Activated CD8-positive, alpha-beta T cell treated with anti-CD3 and anti-CD28 coated beads, Interleukin-2, amount 10 ng/mL, durations not matched to agents 7 days and 5 days (primary cell): Measurements from ENCODE around the gene AGTPBP1. TPM values are rescaled to one million over a fixed set of nuclear protein-coding genes. Genes with fewer than 3 reads are reported as not detected.

ENCODE experiments used
- ATAC-seq: fragments of 150-1000 bp; cut with Tn5 transposase; one replicate; pipeline ENCODE4 v1.10.0; 2021; ENCODE audit warnings: moderate library complexity
- CTCF ChIA-PET: fragments of 350-600 bp; sonication (Branson Sonifier 250); formaldehyde crosslinking; loops from one replicate; lab custom pipeline; 2021; ENCODE audit warnings: antibody characterized with exemption; lab: Charles Lee
- POLR2A ChIA-PET: fragments of 350-600 bp; sonication (Branson Sonifier 250); formaldehyde crosslinking; loops from one replicate; lab custom pipeline; 2021; ENCODE audit warnings: antibody characterized with exemption; lab: Charles Lee
- DNase-seq: peaks from one replicate; pipeline ENCODE4 v3.0.0-alpha.2; 2020
- H3K27ac Mint-ChIP-seq: one replicate; pipeline ENCODE4 v1.8.0; 2021; ENCODE audit warnings: mild to moderate bottlenecking, mixed read lengths
- H3K27me3 Mint-ChIP-seq: one replicate; pipeline ENCODE4 v1.8.0; 2021; ENCODE audit warnings: low read depth, mixed read lengths
- H3K36me3 Mint-ChIP-seq: one replicate; pipeline ENCODE4 v1.8.0; 2021; ENCODE audit warnings: low read depth, mixed read lengths
- H3K4me1 Mint-ChIP-seq: one replicate; pipeline ENCODE4 v1.8.0; 2021; ENCODE audit warnings: low read depth, mixed read lengths
- H3K4me3 Mint-ChIP-seq: one replicate; pipeline ENCODE4 v1.8.0; 2021; ENCODE audit warnings: mild to moderate bottlenecking, mixed read lengths
- H3K9me3 Mint-ChIP-seq: one replicate; pipeline ENCODE4 v1.8.0; 2022; ENCODE audit warnings: mixed read lengths; ENCODE audit not compliant: insufficient read depth
- total RNA-seq, 2 experiments: library from RNA; stranded (reverse); gene quantifications; one replicate each; pipeline ENCODE4 v1.2.3, GENCODE V29; 2021

The AGTPBP1 gene
- total RNA-seq, 2 experiments from 2014 or later, result 32.6 to 35.7 TPM

DNA sequence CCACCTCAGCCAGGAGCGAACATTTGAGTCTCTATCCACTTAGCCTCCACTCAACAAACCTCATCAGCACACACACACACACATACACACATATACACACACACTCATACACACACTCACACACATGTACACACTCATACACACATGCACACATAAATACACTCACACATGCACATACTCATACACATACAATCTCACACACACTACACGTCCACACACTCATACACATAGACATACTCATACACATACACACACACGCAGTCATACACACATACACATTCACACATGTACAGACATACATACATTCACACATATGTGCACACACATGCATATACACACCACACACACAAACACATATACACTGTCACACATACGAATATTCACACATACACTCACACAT, 208.2 kb downstream of the AGTPBP1 start:
- no peaks in the 10 kb centered on the region for H3K4me1 Mint-ChIP-seq
- no peak for ATAC-seq
- CTCF ChIA-PET, result no interaction called here
- no peak for DNase-seq
- H3K9me3 Mint-ChIP-seq, result no peaks in the 10 kb centered on the region
- H3K27ac Mint-ChIP-seq, result no peak overlapping the region
- no peak overlapping the region for H3K4me3 Mint-ChIP-seq
- POLR2A ChIA-PET, result no interaction called here
- H3K36me3 Mint-ChIP-seq, result no peaks in the 10 kb centered on the region
- no peaks in the 10 kb centered on the region for H3K27me3 Mint-ChIP-seq

- Mint-ChIP-seq H3K36me3 (no peaks in the 10 kb centered on the region), H3K9me3 (no peaks in the 10 kb centered on the region), H3K27me3 (peaks cover 3% of the 10 kb centered on the region), H3K4me3 (no peak overlapping the region), H3K4me1 (peaks cover 4% of the 10 kb centered on the region), H3K27ac (no peak overlapping the region)
- ChIA-PET CTCF (no interaction called here), POLR2A (no interaction called here)
- DNase-seq (no peak), ATAC-seq (no peak)
These were observed 211.0 kb downstream of the AGTPBP1 start for GRCh38 chr9:85530721-85531120.

GRCh38 chr9:85528607-85529006, 213.1 kb downstream of the AGTPBP1 start:
- ChIA-PET POLR2A (no interaction called here), CTCF (no interaction called here)
- Mint-ChIP-seq H3K27ac (no peak overlapping the region), H3K36me3 (no peaks in the 10 kb centered on the region), H3K4me1 (peaks cover 4% of the 10 kb centered on the region), H3K4me3 (no peak overlapping the region), H3K27me3 (peaks cover 21% of the 10 kb centered on the region), H3K9me3 (no peaks in the 10 kb centered on the region)
- DNase-seq, result no peak
- ATAC-seq, result no peak

- ChIA-PET POLR2A (no interaction called here), CTCF (no interaction called here)
- H3K27me3 Mint-ChIP-seq, result peaks cover 25% of the 10 kb centered on the region
- H3K27ac Mint-ChIP-seq, result no peak overlapping the region
- no peak overlapping the region for H3K4me3 Mint-ChIP-seq
- DNase-seq (no peak), ATAC-seq (no peak)
- H3K36me3 Mint-ChIP-seq, result no peaks in the 10 kb centered on the region
- no peaks in the 10 kb centered on the region for H3K9me3 Mint-ChIP-seq
- peaks cover 4% of the 10 kb centered on the region for H3K4me1 Mint-ChIP-seq
These were observed 213.6 kb downstream of the AGTPBP1 start for GRCh38 chr9:85528142-85528541.

GRCh38 chr9:85527331-85528020, 214.3 kb downstream of the AGTPBP1 start:
- no peak for ATAC-seq
- ChIA-PET POLR2A (interaction anchor here (0.6 kb wide), 1 partner anchor 636 kb away, joined by 4 read pairs; no protein-coding TSS in a partner anchor), CTCF (no interaction called here)

GRCh38 chr9:85524531-85524930, 217.2 kb downstream of the AGTPBP1 start:
- Mint-ChIP-seq H3K27ac (no peak overlapping the region), H3K36me3 (no peaks in the 10 kb centered on the region), H3K4me3 (no peak overlapping the region), H3K4me1 (peaks cover 12% of the 10 kb centered on the region), H3K9me3 (no peaks in the 10 kb centered on the region), H3K27me3 (peaks cover 48% of the 10 kb centered on the region)
- ATAC-seq, result no peak
- ChIA-PET POLR2A (no interaction called here), CTCF (no interaction called here)
- DNase-seq, result no peak

More at GRCh38 chr9:85527331-85528020, 214.3 kb downstream of the AGTPBP1 start:
- Mint-ChIP-seq H3K27me3 (peaks cover 32% of the 10 kb centered on the region), H3K4me1 (peaks cover 8% of the 10 kb centered on the region), H3K27ac (no peak overlapping the region), H3K9me3 (no peaks in the 10 kb centered on the region), H3K36me3 (no peaks in the 10 kb centered on the region), H3K4me3 (no peak overlapping the region)
- DNase-seq, result no peak

- Mint-ChIP-seq H3K9me3 (no peaks in the 10 kb centered on the region), H3K36me3 (no peaks in the 10 kb centered on the region), H3K27me3 (peaks cover 50% of the 10 kb centered on the region), H3K4me1 (peaks cover 12% of the 10 kb centered on the region), H3K27ac (no peak overlapping the region), H3K4me3 (no peak overlapping the region)
- ChIA-PET POLR2A (no interaction called here), CTCF (interaction anchor here (1.1 kb wide), 1 partner anchor 98 kb away, joined by 3 read pairs; no protein-coding TSS in a partner anchor)
- no peak for DNase-seq
- no peak for ATAC-seq
These were observed 218.6 kb downstream of the AGTPBP1 start for GRCh38 chr9:85523202-85523601.

- H3K27ac Mint-ChIP-seq, result no peak overlapping the region
- peak; percentile 43 for DNase-seq
- POLR2A ChIA-PET, result no interaction called here
- CTCF ChIA-PET, result interaction anchor here (1.1 kb wide), 1 partner anchor 97 kb away, joined by 3 read pairs; no protein-coding TSS in a partner anchor
- H3K27me3 Mint-ChIP-seq, result peaks cover 50% of the 10 kb centered on the region
- ATAC-seq, result peak; percentile 77
- peak overlapping the region; percentile 66 for H3K4me3 Mint-ChIP-seq
- H3K4me1 Mint-ChIP-seq, result peaks cover 12% of the 10 kb centered on the region
- H3K9me3 Mint-ChIP-seq, result no peaks in the 10 kb centered on the region
- no peaks in the 10 kb centered on the region for H3K36me3 Mint-ChIP-seq
These were observed 219.2 kb downstream of the AGTPBP1 start for GRCh38 chr9:85522459-85523092.

DNA sequence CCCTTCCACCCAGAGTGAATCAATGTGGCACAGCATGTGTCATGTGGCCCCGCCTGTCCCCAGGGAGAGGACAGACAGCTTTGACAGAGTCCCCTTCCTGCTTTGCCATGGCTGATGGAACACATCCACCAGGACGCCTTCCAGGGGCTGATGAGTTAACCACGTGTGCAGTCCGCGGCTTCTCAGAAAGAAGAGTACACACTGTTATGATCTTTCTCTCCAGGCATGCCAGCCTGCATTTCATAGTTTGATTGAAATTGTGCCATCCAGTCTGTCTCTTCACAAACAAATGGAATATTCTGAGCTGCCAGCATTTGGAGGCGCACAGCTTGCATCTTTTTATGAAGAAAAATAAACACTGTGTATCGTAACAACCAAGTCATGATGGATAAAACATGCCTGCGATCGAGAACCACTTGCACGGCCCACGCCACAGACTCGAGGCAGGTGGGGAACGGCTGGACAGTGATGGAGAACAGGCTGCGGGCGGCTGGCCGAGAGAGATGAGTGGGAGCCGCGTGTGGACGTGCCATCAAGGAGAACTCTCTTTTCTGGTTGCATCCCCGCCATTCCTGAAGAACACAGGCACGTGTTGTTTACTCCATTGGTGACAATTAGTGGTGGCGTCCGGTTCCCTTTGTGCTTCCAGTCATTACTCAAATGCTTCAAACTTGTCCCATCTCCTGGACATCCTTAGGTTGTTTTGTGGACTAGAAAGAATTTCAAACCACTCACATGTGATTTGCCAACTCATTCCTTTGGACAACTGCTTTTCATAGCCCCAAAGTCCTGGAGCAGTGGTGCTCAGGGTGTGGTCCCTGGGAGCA, 220.2 kb downstream of the AGTPBP1 start:
- peaks cover 50% of the 10 kb centered on the region for H3K27me3 Mint-ChIP-seq
- H3K27ac Mint-ChIP-seq, result no peak overlapping the region
- no peaks in the 10 kb centered on the region for H3K36me3 Mint-ChIP-seq
- peaks cover 12% of the 10 kb centered on the region for H3K4me1 Mint-ChIP-seq
- H3K9me3 Mint-ChIP-seq, result no peaks in the 10 kb centered on the region
- CTCF ChIA-PET, result no interaction called here
- no peak for ATAC-seq
- no peak for DNase-seq
- H3K4me3 Mint-ChIP-seq, result peak overlapping the region; percentile 66
- POLR2A ChIA-PET, result no interaction called here

DNA sequence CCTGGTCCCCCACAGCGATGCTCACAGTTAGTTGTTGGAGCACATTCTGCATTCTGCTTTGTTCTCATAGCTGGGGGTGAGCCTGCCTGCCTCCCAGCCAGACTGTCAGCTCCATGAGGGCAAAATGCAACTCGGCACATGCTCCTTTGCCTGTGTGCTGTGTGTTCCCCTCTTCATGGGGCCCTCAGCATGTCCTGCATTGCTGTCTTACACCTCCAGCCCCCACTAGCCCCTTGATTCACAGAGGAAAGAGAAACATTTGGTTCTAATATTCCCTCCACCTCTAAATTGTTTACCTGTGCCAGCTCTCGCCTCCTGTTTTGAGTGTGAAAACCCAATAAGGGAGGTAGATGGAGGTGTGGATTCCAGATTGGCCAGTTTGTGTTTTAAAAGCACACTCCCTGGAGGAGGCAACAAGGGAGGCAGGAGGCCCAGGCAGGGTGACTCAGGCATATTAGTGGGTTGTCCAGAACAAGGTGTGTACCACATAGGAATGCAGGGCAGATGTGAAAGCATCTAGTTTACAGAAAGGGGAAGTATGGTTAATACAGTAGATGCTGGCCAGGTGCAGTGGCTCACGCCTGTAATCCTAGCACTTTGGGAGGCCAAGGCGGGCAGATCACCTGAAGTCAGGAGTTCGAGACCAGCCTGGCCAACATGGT, 224.6 kb downstream of the AGTPBP1 start:
- ATAC-seq, result no peak
- peaks cover 14% of the 10 kb centered on the region for H3K27me3 Mint-ChIP-seq
- H3K4me1 Mint-ChIP-seq, result no peaks in the 10 kb centered on the region
- H3K36me3 Mint-ChIP-seq, result no peaks in the 10 kb centered on the region
- ChIA-PET CTCF (no interaction called here), POLR2A (no interaction called here)
- no peak overlapping the region for H3K27ac Mint-ChIP-seq
- DNase-seq, result no peak
- H3K9me3 Mint-ChIP-seq, result no peaks in the 10 kb centered on the region
- no peak overlapping the region for H3K4me3 Mint-ChIP-seq

- POLR2A ChIA-PET, result no interaction called here
- Mint-ChIP-seq H3K36me3 (no peaks in the 10 kb centered on the region), H3K27ac (no peak overlapping the region), H3K4me3 (no peak overlapping the region), H3K27me3 (peaks cover 9% of the 10 kb centered on the region), H3K4me1 (no peaks in the 10 kb centered on the region), H3K9me3 (no peaks in the 10 kb centered on the region)
- DNase-seq (no peak), ATAC-seq (no peak)
- CTCF ChIA-PET, result no interaction called here
These were observed 225.3 kb downstream of the AGTPBP1 start for GRCh38 chr9:85516455-85516854.
